HS-5 (cell line): ENCODE results near the gene MS4A18.

ENCODE experiments used
- DNase-seq: peaks from one replicate; pipeline ENCODE4 v3.0.0-alpha.2; 2012; ENCODE audit warnings: low read depth

Gene MS4A18

GRCh38 chr11:60767388-60767811 lies 42.9 kb downstream of the MS4A18 start:
- no peak for DNase-seq

- no peak for DNase-seq
Measured at GRCh38 chr11:60768202-60768601, 43.7 kb downstream of the MS4A18 start.

GRCh38 chr11:60769273-60769672 lies 44.8 kb downstream of the MS4A18 start:
- no peak for DNase-seq

GRCh38 chr11:60769811-60770210 lies 45.3 kb downstream of the MS4A18 start:
- DNase-seq, result no peak

- no peak for DNase-seq
Measured at GRCh38 chr11:60771146-60771545, 46.6 kb downstream of the MS4A18 start.

- no peak for DNase-seq
Measured at GRCh38 chr11:60771879-60772525, 47.5 kb downstream of the MS4A18 start.

GRCh38 chr11:60772666-60773065 lies 48.1 kb downstream of the MS4A18 start:
- no peak for DNase-seq

GRCh38 chr11:60774726-60775125 lies 50.2 kb downstream of the MS4A18 start:
- DNase-seq, result no peak

- DNase-seq, result peak; percentile 66
Measured at GRCh38 chr11:60775420-60775961, 51.0 kb downstream of the MS4A18 start.

- no peak for DNase-seq
Measured at GRCh38 chr11:60776167-60776566, 51.6 kb downstream of the MS4A18 start.

GRCh38 chr11:60777106-60777505 lies 52.6 kb downstream of the MS4A18 start:
- DNase-seq, result no peak

GRCh38 chr11:60777572-60777971 lies 53.1 kb downstream of the MS4A18 start:
- peak; percentile 56 for DNase-seq

- DNase-seq, result no peak
Measured at GRCh38 chr11:60780065-60780464, 55.5 kb downstream of the MS4A18 start.

- DNase-seq, result no peak
Measured at GRCh38 chr11:60780774-60781173, 56.3 kb downstream of the MS4A18 start.

GRCh38 chr11:60781286-60781980 lies 56.9 kb downstream of the MS4A18 start:
- DNase-seq, result no peak

GRCh38 chr11:60781981-60782316 lies 57.4 kb downstream of the MS4A18 start:
- DNase-seq, result no peak

- DNase-seq, result no peak
Measured at GRCh38 chr11:60782393-60783140, 58.0 kb downstream of the MS4A18 start.

GRCh38 chr11:60783141-60783484 lies 58.6 kb downstream of the MS4A18 start:
- DNase-seq, result no peak

GRCh38 chr11:60783911-60784310 lies 59.4 kb downstream of the MS4A18 start:
- no peak for DNase-seq

- no peak for DNase-seq
Measured at GRCh38 chr11:60785136-60785535, 60.6 kb downstream of the MS4A18 start, which contains the start of gene MS4A10. TSS of gene MS4A10 (plus strand) at chr11:60785333. CDS start at chr11:60790336, 5,003 bp downstream.

- no peak for DNase-seq
Measured at GRCh38 chr11:60785806-60786361, 61.4 kb downstream of the MS4A18 start.

- peak; percentile 6 for DNase-seq
Measured at GRCh38 chr11:60786811-60787567, 62.5 kb downstream of the MS4A18 start.
